Epithelial cell of umbilical artery (primary cell): ENCODE measurements around the gene TMEM165. TPM values are rescaled to one million over a fixed set of nuclear protein-coding genes. Genes with fewer than 3 reads are reported as not detected.

Source experiments
- total RNA-seq: library from RNA; depleted of rRNA; stranded (reverse); fragments of >200 nt; gene quantifications from 2 replicates; pipeline ENCODE4 v1.2.3, GENCODE V29; 2014

TMEM165 gene
- 129 and 158 TPM in 2 replicates for total RNA-seq

GRCh38 chr4:55395529-55396307 is at the start of gene TMEM165:
TMEM165 (plus strand) TSS chr4:55395957; CDS start chr4:55396190, 233 bp downstream.

GRCh38 chr4:55345980-55346850 is 49.5 kb upstream of the TMEM165 start, which contains the start of gene SRD5A3:
SRD5A3 (plus strand) TSS chr4:55346242; CDS start chr4:55346337, 95 bp downstream.

Other genes with a start within 250 kb of the TMEM165 start
- gene SRD5A3, start 49.7 kb upstream of the TMEM165 start, total RNA-seq, result 6.2 and 6.8 TPM in 2 replicates
- gene CLOCK, start 151.0 kb downstream of the TMEM165 start, total RNA-seq, result 13.0 and 21.1 TPM in 2 replicates
- not detected in 2 replicates for gene PDCL2, start 196.3 kb downstream of the TMEM165 start, total RNA-seq
- gene NMU, start 240.3 kb downstream of the TMEM165 start, total RNA-seq, result not detected in 2 replicates